NCI-H2081 treated with DMSO at 0.1 percent for 48 hours (cell line): ENCODE measurements around the gene DIP2A.
"Not testable (repeated sequence)": the region's sequence is repeated elsewhere in the genome, so short reads cannot be mapped to it uniquely, and the experiment has no call there.

Experiments used
- DNase-seq: peaks from one replicate; lab custom pipeline; 2025; lab: John Stamatoyannopoulos, UW

The DIP2A gene

DNA sequence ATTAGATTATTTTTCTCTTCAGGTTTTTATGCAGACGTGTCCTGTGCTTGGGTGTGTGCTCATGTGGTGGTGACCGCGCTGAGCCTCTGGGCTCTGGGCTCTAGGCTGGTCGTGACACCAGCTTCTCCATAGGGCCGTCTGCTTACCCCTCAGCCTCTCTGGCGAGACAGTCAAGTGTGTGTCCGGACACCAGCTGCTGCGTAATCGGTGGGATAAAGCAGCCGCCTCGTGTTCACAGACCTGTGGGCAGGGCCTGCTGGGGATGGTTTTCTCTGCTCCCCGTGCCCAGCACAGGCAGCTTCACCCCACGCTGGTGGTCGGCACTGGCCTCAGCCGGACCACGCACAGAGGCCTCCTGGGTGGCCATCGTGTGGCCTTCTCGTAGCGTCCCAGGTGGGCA, 33.6 kb upstream of the DIP2A start:
- DNase-seq, result no peak

- no peak for DNase-seq
Measured at GRCh38 chr21:46425571-46425970, 33.1 kb upstream of the DIP2A start.

GRCh38 chr21:46426313-46427046, 32.2 kb upstream of the DIP2A start:
- no peak for DNase-seq

DNA sequence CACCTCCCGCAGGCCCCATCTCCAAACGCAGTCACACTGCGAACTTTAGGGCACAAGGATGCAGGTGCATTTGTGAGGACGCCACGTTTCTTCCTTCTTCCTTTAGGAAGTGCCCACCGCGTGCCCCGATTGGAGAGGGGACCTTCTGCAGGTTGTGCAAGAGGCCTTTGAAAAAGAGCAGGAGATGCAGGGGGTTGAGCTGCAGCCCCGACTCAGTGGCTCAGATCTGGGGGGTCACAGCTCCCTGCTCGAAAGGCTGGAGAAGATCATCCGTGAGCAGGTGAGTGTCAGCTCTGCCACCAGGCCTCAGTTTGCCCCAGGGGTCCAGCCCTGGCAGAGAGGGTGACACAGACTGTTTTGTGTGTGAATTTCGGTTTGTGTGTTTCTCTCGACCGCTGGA, 31.2 kb upstream of the DIP2A start:
- no peak for DNase-seq

GRCh38 chr21:46428286-46428685, 30.4 kb upstream of the DIP2A start:
- no peak for DNase-seq

GRCh38 chr21:46428987-46429710, 29.5 kb upstream of the DIP2A start:
- no peak for DNase-seq

DNA sequence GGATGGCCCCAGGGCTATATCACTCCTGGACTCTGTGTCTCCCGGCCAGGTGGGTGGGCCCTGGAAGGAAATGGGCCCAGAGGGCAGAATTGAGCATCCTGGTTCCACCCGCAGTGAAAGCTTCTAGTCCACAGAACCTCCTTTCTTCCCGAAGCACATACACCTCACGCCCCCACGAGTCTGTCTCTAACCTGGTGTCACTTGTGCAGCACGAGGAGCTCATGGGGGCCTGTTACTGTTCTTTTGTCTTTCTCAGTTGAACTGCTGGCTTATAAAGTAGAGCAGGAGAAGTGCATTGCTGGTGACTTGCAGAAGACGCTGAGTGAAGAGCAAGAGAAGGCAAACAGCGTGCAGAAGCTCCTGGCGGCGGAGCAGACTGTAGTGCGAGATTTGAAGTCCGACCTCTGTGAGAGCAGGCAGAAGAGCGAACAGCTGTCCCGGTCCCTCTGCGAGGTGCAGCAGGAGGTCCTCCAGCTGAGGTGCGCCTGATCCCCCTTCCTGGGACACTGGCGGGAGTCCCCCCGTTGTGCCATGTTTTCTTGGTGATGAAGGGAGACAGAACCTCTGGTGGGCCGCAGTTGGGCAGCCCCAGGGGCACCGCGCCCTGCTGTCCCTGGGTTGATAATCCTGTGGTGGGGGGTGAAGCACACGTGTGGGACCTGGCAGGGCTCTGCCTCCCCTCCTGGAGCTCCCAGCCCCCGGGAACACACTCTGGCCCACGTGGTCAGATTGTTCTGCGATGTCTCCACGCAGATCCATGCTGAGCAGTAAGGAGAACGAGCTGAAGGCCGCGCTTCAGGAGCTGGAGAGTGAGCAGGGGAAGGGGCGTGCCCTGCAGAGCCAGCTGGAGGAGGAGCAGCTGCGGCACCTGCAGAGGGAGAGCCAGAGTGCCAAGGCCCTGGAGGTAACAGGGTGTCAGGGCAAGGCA, 28.7 kb upstream of the DIP2A start:
- DNase-seq, result no peak

GRCh38 chr21:46431448-46431847, 27.2 kb upstream of the DIP2A start:
- no peak for DNase-seq

DNA sequence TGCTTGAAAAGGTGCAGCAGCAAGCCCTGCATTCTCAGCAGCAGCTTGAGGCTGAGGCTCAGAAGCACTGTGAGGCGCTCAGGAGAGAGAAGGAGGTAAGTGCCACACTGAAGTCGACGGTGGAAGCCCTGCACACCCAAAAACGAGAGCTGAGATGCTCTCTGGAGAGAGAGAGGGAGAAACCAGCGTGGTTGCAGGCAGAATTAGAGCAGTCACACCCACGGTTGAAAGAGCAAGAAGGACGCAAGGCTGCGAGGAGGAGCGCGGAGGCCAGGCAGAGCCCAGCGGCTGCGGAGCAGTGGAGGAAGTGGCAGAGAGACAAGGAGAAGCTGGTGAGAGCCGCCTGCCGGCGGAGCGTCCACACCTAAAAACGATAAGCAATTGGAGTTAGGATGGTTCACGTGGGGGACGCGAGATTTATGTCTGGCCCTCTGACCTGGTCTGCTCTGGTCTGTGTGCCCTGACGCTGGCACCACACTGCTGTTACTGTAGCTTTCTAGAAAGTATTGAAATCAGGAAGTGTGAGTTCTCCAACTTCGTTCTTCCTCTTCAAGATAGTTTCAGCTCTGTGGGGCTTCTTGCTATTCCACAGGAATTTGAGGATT, 26.7 kb upstream of the DIP2A start:
- DNase-seq, result no peak

GRCh38 chr21:46433116-46433515, 25.6 kb upstream of the DIP2A start:
- not testable (repeated sequence) for DNase-seq

- DNase-seq, result no peak
Measured at GRCh38 chr21:46434322-46434958, 24.3 kb upstream of the DIP2A start.

- DNase-seq, result no peak
Measured at GRCh38 chr21:46435786-46436227, 22.9 kb upstream of the DIP2A start.

DNA sequence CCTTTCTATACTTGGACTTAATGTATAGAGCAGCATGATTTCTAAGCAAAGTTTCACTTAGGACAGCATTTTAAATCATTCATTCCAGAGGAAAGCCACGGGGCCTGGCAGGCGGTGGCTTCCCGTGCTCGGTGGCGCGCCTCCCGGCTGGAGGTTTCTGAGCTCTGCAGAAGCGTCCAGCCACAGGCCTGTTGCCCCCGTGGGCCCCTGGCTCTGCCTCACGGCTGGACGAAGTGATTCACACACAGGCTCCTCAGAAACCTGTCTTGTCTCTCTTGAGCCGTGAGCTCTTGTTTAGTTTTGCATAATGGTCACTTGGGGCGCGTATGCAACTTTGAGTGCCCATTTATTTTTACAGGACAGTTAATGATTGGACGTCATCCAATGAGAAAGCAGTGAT, 22.1 kb upstream of the DIP2A start:
- no peak for DNase-seq

DNA sequence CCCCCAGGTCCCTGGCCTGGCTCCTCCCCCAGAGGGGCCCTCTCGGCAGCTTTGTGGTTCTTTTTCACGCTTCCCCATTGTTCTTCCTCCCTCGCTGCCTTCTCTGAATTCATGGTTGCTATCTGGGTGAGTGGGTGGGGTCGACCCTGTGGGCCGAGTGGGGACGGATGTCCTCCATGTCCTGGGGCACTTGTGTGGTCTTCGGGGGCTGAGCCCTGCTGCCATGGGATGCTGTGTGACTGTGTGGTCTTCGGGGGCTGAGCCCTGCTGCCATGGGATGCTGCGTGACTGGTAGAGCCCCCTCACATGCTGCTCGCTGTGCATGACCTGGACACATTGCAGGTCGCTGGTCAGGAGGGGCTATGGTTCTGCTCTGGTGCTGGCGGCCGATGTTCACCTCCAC, 21.6 kb upstream of the DIP2A start:
- DNase-seq, result no peak

DNA sequence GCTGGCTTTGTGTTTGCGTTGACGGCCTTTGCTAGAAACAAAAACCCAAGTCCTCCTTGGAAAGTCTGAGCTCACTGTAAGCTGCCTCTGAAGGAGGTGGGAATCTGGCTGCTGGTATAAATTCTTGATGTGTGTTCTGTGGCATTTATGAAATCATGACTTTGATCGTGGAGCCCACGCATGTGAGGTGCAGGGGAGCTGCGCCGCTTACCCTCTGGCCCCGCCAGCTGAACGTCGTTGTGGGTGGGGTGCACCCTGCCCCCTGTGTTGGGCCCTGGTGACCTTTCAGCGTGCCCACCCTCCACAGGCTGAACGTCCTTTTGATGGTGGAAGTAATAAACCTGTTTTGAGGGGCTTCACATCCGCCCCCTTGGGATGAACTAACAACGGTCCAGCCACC, 21.2 kb upstream of the DIP2A start:
- DNase-seq, result no peak

- DNase-seq, result no peak
Measured at GRCh38 chr21:46438241-46438640, 20.4 kb upstream of the DIP2A start.

DNA sequence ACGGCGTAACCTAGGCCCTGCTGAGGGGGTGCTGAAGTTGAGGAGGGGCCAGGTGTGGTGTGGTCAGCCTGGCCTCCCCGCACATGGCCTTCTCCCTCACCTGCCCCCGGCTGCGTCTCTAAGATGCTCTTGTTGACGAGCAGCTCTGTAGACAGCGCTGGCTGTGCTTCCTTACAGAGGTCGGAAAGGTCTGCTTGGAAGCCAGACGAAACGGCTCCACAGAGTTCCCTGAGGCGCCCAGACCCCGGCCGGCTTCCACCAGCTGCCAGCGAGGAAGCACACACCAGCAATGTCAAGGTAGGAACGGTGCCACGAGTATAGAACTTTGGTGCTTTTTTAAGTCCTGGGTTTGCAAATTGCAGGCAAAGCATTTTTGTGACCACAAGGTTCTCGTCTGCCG, 18.8 kb upstream of the DIP2A start:
- no peak for DNase-seq

DNA sequence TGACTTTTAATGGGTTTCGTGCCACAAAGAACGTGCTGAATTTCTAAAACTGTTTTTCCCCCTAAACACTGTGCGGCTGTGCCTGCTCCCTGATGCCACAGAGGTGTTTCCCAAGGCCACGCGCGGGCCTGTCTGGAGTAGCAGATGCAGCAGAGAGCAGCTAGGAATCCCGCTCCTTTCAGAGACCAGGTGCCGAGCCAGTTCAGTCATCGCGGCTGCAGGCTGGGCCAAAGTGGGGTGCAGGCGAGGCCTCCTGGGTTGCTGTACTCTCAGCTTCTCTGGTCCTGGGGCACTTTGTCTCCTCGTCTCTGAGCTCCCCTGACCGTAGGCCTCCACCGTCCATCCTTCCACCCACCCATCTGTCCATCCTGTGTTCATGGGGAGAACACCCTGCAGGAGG, 17.4 kb upstream of the DIP2A start:
- DNase-seq, result no peak

DNA sequence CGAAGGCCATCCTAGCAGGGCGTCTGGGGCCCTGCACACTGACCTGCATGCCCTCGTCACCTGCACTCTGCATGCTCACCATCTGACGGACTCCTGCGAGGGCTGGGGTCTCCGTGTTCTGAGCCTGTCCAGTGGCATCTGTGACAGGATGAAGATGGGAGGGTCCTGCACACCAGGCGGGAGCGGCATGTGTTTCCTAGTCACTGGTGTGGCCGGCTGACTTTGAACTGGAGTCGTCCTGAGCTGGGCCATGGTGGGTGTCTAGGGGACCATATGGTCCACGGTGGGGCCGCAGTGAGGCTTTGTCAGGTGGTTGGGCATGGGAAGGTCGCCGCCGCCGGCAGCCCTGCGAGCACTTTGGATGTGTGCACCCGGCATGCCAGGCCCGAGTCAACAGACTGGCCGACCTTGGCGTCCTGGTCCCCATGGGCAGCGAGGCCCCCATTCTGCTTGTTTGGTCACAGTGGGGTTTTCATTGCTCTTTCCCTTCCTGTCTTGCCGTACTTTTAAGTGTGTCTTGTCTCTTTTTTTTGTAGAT, 16.7 kb upstream of the DIP2A start:
- DNase-seq, result no peak

DNA sequence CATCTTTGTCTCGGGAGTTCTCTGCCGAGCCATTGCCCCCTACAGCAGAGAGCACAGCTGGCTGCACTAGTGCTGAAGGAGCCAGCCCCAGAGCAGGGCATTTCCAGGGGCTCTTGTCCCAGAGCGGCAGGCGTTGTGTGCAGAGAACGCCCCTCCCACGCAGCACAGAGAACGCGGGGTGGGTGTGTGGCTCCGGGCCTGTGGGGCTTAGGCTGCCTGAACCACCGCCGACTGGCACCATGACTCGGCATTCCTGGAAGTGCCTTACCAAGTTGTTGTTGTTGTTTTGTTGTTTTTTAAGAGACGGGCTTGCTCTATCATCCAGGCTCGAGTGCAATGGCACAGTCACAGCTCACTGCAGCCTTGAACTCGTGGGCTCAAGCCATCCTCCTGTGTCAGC, 15.8 kb upstream of the DIP2A start:
- DNase-seq, result no peak

DNA sequence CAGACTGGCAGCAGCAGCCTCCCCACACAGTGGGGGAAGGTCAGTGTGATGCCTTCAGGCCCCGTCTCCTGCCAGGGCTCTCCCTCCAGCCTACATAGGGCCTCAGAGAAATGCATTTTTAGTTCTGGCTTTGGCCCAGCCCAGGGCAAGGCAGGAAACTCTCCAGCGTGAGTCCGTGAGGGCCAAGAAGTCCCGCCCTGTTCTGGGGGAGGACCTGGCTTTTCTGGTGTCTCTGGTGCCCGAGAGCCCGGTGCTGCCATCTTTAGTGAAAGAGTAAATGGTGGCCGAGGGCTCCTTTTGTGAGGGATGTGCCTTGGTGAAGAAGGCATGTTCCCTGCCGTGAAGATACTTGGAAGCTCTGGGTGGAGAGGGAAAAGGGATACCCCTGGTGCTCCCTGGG, 14.8 kb upstream of the DIP2A start:
- DNase-seq, result no peak
